Renal cortex interstitium (tissue), 11 donors: ENCODE data around the gene HDDC3. TPM values are rescaled to one million over a fixed set of nuclear protein-coding genes. Genes with fewer than 3 reads are reported as not detected.

Source experiments
- DNase-seq, 11 donors: peaks; one replicate each; pipeline ENCODE4 v3.0.0-alpha.2; 2013; ENCODE audit warnings: low read depth in 9 of 11, low spot score in 4 of 11; ENCODE audit errors: extremely low read depth in 1 of 11
- polyA plus RNA-seq, 3 donors: library from polyadenylated mRNA; unstranded; fragments of 120-200 nt; gene quantifications; one replicate each; pipeline ENCODE4 v1.2.1, GENCODE V29; 2013; ENCODE audit not compliant: insufficient read length in 3 of 3

Gene HDDC3
- polyA plus RNA-seq, 3 donors = 15.6 to 21.0 (median 19.7) TPM

DNA sequence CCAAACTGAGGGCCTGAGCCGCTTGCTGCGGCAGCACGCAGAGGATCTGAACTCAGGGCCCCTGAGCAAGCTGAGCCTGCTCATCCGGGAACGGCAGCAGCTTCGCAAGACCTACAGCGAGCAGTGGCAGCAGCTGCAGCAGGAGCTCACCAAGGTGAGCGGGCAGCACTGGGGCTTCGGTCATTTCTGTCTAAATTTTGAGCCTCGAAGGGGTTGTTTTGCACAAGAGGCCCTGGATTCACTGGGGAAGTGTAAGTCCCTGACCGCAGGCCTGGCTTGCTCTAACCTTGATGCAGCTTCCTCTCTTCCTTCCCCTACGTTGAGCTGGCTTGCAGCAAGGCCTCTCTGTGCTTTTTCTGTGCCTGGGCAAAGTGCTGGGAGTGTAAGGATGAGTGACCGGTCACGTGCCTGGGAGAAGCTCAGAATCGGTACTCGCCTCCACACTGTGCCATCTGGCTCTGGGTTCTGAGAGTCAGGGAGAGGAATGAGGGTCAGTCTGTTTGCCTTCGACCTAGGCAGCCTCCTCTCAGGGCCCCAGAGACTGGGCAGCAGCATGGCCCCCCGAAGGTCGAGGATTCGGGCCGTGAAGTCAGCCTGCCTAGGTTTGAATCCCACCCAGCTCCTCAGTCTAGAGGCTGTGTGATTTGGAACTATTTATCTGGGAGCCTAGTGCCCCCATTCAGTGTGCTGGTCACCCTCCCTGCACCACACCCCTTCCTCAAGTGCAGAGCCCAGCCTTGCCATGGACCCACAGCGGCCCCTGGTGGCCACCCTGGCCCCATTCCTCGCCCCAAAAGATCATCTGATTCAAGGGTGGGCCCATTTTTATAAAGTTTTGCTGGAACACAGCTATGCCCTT lies 46.7 kb downstream of the HDDC3 start:
- peak in 2 of 11 donors; percentile 54 to 59 for DNase-seq

GRCh38 chr15:90884719-90885431 lies 47.5 kb downstream of the HDDC3 start:
- no peak for DNase-seq

GRCh38 chr15:90883976-90884718 lies 48.2 kb downstream of the HDDC3 start, which contains the start of gene FES:
Gene FES, plus strand, starts transcription at chr15:90884504. Its CDS starts 542 bp downstream, at chr15:90885046.
- DNase-seq = peak in 3 of 11 donors; percentile 56 to 70 (median 61)

- DNase-seq = no peak
Measured at GRCh38 chr15:90883526-90883975, 48.8 kb downstream of the HDDC3 start.

DNA sequence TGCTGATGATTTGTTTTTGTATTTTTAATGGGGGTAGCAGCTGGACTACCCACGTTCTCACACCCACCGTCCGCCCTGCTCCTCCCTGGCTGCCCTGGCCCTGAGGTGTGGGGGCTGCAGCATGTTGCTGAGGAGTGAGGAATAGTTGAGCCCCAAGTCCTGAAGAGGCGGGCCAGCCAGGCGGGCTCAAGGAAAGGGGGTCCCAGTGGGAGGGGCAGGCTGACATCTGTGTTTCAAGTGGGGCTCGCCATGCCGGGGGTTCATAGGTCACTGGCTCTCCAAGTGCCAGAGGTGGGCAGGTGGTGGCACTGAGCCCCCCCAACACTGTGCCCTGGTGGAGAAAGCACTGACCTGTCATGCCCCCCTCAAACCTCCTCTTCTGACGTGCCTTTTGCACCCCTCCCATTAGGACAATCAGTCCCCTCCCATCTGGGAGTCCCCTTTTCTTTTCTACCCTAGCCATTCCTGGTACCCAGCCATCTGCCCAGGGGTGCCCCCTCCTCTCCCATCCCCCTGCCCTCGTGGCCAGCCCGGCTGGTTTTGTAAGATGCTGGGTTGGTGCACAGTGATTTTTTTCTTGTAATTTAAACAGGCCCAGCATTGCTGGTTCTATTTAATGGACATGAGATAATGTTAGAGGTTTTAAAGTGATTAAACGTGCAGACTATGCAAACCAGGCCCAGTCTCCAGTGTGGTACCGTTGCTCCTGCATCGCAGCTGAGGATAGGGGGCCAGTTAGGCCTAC lies 49.4 kb downstream of the HDDC3 start:
- no peak for DNase-seq

GRCh38 chr15:90881978-90882721 lies 50.2 kb downstream of the HDDC3 start:
- DNase-seq = no peak

DNA sequence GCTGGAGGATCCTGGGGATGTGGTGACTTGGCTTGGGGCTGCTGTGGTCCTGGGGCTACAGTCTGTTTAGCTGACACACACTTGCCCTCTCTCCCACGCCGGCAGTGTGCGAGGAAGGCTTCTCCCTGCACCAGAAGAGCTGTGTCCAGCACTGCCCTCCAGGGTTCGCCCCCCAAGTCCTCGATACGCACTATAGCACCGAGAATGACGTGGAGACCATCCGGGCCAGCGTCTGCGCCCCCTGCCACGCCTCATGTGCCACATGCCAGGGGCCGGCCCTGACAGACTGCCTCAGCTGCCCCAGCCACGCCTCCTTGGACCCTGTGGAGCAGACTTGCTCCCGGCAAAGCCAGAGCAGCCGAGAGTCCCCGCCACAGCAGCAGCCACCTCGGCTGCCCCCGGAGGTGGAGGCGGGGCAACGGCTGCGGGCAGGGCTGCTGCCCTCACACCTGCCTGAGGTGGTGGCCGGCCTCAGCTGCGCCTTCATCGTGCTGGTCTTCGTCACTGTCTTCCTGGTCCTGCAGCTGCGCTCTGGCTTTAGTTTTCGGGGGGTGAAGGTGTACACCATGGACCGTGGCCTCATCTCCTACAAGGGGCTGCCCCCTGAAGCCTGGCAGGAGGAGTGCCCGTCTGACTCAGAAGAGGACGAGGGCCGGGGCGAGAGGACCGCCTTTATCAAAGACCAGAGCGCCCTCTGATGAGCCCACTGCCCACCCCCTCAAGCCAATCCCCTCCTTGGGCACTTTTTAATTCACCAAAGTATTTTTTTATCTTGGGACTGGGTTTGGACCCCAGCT lies 51.0 kb downstream of the HDDC3 start:
- DNase-seq = no peak

- DNase-seq = no peak
Measured at GRCh38 chr15:90880381-90881145, 51.8 kb downstream of the HDDC3 start.

Other genes with a start within 250 kb of the HDDC3 start
- gene BLM, start 215.2 kb downstream of the HDDC3 start, polyA plus RNA-seq = 10 to 100 TPM; 10.4 to 12.2 (median 11.5) TPM
- gene FURIN, start 64.0 kb downstream of the HDDC3 start, polyA plus RNA-seq = 10 to 100 TPM; 35.5 to 51.2 (median 51.0) TPM
- gene FES, start 48.0 kb downstream of the HDDC3 start, polyA plus RNA-seq = 10 to 100 TPM; 11.3 to 20.4 (median 18.9) TPM
- 10 to 100 TPM; 43.5 to 57.4 (median 51.8) TPM for gene MAN2A2, start 29.2 kb downstream of the HDDC3 start, polyA plus RNA-seq
- 10 to 100 TPM; 61.1 to 75.0 (median 71.4) TPM for gene UNC45A, start 2.7 kb upstream of the HDDC3 start, polyA plus RNA-seq
- 10 to 100 TPM; 13.8 to 18.9 (median 16.5) TPM for gene RCCD1, start 22.3 kb upstream of the HDDC3 start, polyA plus RNA-seq
- gene PRC1, start 62.0 kb upstream of the HDDC3 start, polyA plus RNA-seq = 10 to 100 TPM; 60.8 to 92.6 (median 92.0) TPM
- gene VPS33B, start 90.0 kb upstream of the HDDC3 start, polyA plus RNA-seq = 10 to 100 TPM; 17.9 to 21.7 (median 18.0) TPM
- gene SV2B, start 167.7 kb upstream of the HDDC3 start, polyA plus RNA-seq = 1 to 10 TPM in 1 of 3 donors, under 1 TPM in 2; 0.50 to 1.8 (median 0.88) TPM